ENCODE measurements around the gene TAMALIN.
"Not testable (repeated sequence)": the region's sequence is repeated elsewhere in the genome, so short reads cannot be mapped to it uniquely, and the experiment has no call there.

Gene TAMALIN

DNA sequence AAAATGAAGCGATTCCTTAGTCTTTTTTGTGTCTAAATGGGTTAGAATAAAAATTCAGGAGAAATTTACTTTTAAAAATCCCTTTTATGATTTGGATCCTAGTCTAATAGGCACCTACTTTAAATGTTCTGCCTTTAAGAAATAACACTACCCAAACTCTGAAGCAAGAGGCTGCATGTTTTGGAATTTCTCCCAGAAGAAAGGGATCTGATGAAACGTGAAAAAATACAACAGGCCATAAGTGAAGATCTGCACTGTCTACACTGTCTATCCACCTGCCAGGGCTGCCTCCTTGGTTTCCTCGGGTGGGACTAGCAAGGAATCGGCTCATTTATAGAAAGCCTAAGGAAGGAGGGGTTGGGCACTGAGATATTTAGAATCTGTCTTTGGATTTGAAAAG, 33.2 kb upstream of the TAMALIN start:
- ATAC-seq (ENCODE audit: low read depth) (no peak), DNase-seq (ENCODE audit: low spot score in 2 of 2) (no peak)
- Mint-ChIP-seq H3K4me1 (peaks cover 34% of the 10 kb centered on the region), H3K9me3 (no peaks in the 10 kb centered on the region), H3K4me3 (no peak overlapping the region), H3K27ac (no peak overlapping the region), H3K36me3 (peaks cover 7% of the 10 kb centered on the region), H3K27me3 (peaks cover 2% of the 10 kb centered on the region)

DNA sequence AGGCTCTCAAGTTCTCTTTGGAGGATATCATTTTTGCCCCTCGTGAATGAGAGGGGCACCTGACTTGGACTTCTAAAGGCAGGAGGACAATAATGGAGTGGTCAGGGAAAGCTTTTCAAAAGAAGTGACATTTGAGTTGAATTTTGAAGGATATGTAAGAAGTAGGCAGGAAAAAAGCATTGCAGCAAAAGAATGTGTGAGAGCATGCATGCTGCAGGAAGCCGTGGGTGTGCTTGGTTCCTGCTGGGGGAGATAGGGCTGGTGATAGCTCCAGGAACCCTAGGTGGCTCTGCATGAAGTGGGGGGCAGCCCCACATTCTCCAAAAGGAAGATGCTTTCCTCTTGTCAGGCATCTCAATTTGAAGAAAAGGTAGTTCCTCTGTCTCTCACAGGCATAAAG, 32.1 kb upstream of the TAMALIN start:
- H3K36me3 Mint-ChIP-seq = peaks cover 5% of the 10 kb centered on the region

DNA sequence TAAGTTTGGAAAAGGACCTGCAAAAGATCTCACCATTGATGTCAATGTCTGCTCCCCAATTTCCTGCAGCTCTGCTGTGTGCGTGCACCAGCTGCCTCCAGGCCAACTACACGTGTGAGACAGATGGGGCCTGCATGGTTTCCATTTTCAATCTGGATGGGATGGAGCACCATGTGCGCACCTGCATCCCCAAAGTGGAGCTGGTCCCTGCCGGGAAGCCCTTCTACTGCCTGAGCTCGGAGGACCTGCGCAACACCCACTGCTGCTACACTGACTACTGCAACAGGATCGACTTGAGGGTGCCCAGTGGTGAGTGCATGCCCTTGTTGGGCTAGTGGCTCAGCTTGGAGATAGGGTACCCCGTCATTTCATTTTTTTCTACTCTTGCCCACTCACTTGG, 31.6 kb upstream of the TAMALIN start:
- Mint-ChIP-seq H3K9me3 (no peaks in the 10 kb centered on the region), H3K4me3 (no peak overlapping the region), H3K27ac (no peak overlapping the region), H3K4me1 (peaks cover 35% of the 10 kb centered on the region), H3K27me3 (no peaks in the 10 kb centered on the region), H3K36me3 (peaks cover 5% of the 10 kb centered on the region)
- no peak for ATAC-seq (ENCODE audit: low read depth)
- no peak for DNase-seq (ENCODE audit: low spot score in 2 of 2)

More for the DNA sequence above, 32.1 kb upstream of the TAMALIN start:
- no peak overlapping the region for H3K4me3 Mint-ChIP-seq
- peaks cover 35% of the 10 kb centered on the region for H3K4me1 Mint-ChIP-seq
- DNase-seq (ENCODE audit: low spot score in 2 of 2) = no peak
- no peak overlapping the region for H3K27ac Mint-ChIP-seq
- ATAC-seq (ENCODE audit: low read depth) = no peak
- peaks cover 2% of the 10 kb centered on the region for H3K27me3 Mint-ChIP-seq
- H3K9me3 Mint-ChIP-seq = no peaks in the 10 kb centered on the region

DNA sequence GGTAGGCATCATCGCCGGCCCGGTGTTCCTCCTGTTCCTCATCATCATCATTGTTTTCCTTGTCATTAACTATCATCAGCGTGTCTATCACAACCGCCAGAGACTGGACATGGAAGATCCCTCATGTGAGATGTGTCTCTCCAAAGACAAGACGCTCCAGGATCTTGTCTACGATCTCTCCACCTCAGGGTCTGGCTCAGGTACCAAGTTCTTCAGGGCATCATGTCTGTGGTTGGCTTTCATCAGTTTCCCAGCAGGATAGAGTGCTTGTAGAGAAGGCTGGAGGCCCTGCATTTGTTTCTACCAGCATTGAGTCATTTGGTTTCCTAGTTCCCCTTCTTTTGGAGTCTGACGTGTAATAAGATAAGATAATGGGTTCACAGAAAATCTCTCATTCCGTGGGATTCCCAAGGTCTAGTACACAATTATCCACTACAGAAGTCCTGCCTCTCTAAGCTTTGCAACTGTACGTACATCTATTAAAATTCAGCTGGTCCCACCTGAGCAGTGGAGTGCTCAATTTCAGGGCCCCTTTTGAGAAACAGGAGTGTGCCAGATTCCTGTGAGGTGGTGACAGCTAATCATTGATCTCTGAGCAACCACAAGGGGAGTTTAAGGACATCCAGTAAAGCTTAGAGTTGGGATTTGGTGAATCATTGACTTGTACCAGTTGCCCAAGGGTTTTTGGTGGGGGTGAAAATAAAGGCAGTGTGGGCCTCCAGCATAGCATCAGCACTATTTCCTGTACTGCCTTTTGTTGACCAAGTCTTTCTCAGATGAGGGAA, 30.2 kb upstream of the TAMALIN start:
- no peak overlapping the region for H3K4me3 Mint-ChIP-seq

DNA sequence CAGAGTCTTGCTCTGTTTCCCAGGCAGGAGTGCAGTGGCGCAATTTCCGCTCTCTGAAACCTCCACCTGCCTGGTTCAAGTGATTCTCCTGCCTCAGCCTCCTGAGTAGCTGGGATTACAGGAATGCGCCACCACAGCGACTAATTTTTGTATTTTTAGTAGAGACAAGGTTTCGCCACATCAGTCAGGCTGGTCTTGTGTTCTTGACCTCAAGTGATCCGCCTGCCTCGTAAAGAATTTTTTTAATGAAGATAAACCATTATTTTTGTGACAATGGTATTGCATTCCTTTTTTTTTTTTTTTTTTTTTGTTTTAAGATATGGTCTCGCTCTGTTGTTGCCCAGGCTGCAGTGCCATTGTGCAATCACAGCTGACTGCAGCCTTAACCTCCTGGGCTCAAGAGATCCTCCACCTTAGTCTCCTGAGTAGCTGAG, 29.4 kb upstream of the TAMALIN start:
- no peaks in the 10 kb centered on the region for H3K27me3 Mint-ChIP-seq
- no peak for DNase-seq (ENCODE audit: low spot score in 2 of 2)
- H3K4me3 Mint-ChIP-seq = no peak overlapping the region
- H3K27ac Mint-ChIP-seq = no peak overlapping the region
- no peaks in the 10 kb centered on the region for H3K9me3 Mint-ChIP-seq
- ATAC-seq (ENCODE audit: low read depth) = no peak
- H3K36me3 Mint-ChIP-seq = peaks cover 5% of the 10 kb centered on the region
- H3K4me1 Mint-ChIP-seq = peaks cover 29% of the 10 kb centered on the region

More for the DNA sequence above, 30.2 kb upstream of the TAMALIN start:
- ATAC-seq (ENCODE audit: low read depth) = no peak
- Mint-ChIP-seq H3K36me3 (peaks cover 5% of the 10 kb centered on the region), H3K9me3 (no peaks in the 10 kb centered on the region), H3K27ac (no peak overlapping the region), H3K4me1 (peaks cover 35% of the 10 kb centered on the region), H3K27me3 (no peaks in the 10 kb centered on the region)
- DNase-seq (ENCODE audit: low spot score in 2 of 2) = no peak

DNA sequence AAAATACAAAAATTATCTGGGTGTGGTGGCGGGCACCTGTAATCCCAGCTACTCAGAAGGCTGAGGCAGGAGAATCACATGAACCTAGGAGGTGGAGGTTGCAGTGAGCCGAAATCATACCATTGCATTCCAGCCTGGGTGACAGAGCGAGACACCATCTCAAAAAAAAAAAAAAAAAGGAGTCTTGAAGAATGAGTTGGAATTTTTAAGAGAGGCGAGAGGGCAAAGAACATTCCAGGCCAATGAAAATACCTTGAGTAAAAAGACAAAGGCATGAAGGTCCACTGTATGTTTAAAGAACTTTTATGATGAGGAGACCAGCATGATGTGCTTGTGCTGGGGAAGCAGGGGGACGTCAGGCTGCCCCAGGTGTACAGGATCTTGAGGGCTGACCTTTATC, 27.4 kb upstream of the TAMALIN start:
- not testable (repeated sequence) for ATAC-seq (ENCODE audit: low read depth); H3K27ac Mint-ChIP-seq; H3K9me3 Mint-ChIP-seq

DNA sequence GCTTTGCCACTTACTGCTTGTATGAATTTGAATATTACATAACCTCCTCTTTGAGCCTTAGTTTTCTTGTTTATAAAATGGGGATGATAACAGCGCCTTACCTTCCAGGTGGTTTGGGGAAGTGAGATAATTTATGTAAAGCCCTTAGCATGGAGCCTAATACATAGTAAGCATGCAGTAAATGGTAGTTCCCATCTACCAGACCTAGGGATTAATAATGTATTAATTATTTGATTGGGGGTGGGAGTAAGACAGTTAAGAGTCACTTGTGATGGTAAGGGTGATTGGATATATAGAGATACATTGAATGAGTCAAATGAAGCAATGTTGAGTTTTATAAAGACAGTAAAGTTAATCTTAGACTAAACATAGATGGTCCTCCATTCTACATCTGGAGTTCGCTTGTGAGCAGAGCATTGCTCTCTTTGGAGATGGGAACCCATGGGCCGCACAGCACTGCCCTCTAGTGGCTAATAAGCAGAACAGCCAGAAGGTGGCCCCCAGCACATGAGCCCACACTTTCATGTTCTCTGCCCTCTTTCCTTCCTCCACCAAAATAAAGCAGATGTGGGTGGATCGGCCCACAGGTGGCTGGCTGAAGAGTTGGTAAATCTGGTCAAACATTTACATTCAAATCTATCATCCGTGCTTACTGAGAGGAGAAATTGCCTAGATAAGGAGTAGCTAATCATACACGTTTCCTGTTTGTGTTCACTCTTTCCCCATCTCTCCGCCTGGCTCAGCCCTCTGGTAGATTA, 26.5 kb upstream of the TAMALIN start:
- peaks cover 14% of the 10 kb centered on the region for H3K4me1 Mint-ChIP-seq
- ATAC-seq (ENCODE audit: low read depth) = peak; percentile 97
- H3K27ac Mint-ChIP-seq = no peak overlapping the region
- no peaks in the 10 kb centered on the region for H3K9me3 Mint-ChIP-seq
- DNase-seq (ENCODE audit: low spot score in 2 of 2) = peak; percentile 61 to 67
- peaks cover 6% of the 10 kb centered on the region for H3K36me3 Mint-ChIP-seq
- no peak overlapping the region for H3K4me3 Mint-ChIP-seq
- H3K27me3 Mint-ChIP-seq = no peaks in the 10 kb centered on the region

More for the DNA sequence above, 27.4 kb upstream of the TAMALIN start:
- H3K36me3 Mint-ChIP-seq; DNase-seq (ENCODE audit: low spot score in 2 of 2); H3K27me3 Mint-ChIP-seq; H3K4me3 Mint-ChIP-seq: not testable (repeated sequence)
- peaks cover 18% of the 10 kb centered on the region for H3K4me1 Mint-ChIP-seq

DNA sequence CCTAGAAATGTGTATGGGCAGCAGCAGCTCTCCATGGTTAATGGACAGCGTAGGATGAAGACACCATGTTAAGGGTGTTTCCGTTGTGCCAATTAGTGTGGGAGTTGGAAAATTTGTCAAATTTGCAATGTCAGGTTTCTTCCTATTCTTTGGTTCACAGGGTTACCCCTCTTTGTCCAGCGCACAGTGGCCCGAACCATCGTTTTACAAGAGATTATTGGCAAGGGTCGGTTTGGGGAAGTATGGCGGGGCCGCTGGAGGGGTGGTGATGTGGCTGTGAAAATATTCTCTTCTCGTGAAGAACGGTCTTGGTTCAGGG, 26.0 kb upstream of the TAMALIN start:
- ATAC-seq (ENCODE audit: low read depth) = no peak
- Mint-ChIP-seq H3K4me1 (peaks cover 12% of the 10 kb centered on the region), H3K27ac (no peak overlapping the region), H3K36me3 (peaks cover 5% of the 10 kb centered on the region), H3K9me3 (no peaks in the 10 kb centered on the region), H3K4me3 (no peak overlapping the region), H3K27me3 (no peaks in the 10 kb centered on the region)
- DNase-seq (ENCODE audit: low spot score in 2 of 2) = no peak

DNA sequence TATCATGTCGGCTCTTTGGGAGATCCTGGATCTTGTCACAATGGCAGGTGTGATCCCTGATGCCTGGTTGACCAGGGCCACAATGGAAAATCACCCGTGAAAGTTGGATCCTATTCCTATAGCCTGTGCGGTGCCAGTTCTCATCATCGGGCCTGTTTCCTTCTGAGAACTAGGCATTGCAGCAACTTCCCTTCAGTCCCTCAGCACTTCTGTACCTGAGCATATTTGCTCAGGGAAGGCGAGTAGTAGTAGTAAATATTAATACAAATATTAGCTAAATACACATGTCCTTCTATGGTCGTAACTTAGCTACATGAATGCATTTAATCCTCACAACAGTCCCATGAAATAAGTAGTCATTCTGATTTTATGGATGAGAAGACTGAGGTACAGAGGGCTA, 22.1 kb upstream of the TAMALIN start:
- DNase-seq (ENCODE audit: low spot score in 2 of 2) = no peak
- Mint-ChIP-seq H3K4me1 (peaks cover 10% of the 10 kb centered on the region), H3K36me3 (peaks cover 6% of the 10 kb centered on the region), H3K27me3 (no peaks in the 10 kb centered on the region), H3K9me3 (no peaks in the 10 kb centered on the region), H3K4me3 (no peak overlapping the region), H3K27ac (no peak overlapping the region)
- ATAC-seq (ENCODE audit: low read depth) = no peak

DNA sequence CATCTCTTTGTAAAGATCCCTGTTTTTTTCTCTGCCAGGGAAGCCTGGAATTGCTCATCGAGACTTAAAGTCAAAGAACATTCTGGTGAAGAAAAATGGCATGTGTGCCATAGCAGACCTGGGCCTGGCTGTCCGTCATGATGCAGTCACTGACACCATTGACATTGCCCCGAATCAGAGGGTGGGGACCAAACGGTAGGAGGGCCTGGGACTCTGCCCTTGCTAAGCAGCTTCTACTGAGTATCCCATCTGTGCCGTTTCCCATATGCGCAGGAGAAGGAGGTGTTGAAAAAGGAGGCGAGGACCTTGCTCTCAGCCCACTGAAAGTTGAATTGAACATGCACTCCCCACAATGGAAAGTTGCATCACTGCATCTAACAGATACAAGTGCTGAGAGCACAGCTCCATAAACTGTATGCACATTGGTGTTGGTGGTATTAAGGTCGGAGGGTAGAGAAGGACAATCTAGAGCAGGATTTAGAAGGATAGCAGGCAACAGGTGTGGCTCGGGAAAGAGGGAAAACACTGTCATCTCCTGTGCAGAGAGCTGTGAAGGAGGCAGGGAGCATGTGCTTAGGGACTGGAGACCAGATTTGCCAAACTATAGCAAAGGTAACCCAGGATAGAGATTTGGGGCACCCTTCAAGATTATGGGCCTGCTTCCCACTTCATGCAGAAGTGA, 21.5 kb upstream of the TAMALIN start:
- no peak for ATAC-seq (ENCODE audit: low read depth)
- no peak overlapping the region for H3K4me3 Mint-ChIP-seq
- no peak overlapping the region for H3K27ac Mint-ChIP-seq
- peaks cover 6% of the 10 kb centered on the region for H3K4me1 Mint-ChIP-seq
- H3K9me3 Mint-ChIP-seq = no peaks in the 10 kb centered on the region
- no peak for DNase-seq (ENCODE audit: low spot score in 2 of 2)
- H3K27me3 Mint-ChIP-seq = no peaks in the 10 kb centered on the region
- H3K36me3 Mint-ChIP-seq = peaks cover 6% of the 10 kb centered on the region

DNA sequence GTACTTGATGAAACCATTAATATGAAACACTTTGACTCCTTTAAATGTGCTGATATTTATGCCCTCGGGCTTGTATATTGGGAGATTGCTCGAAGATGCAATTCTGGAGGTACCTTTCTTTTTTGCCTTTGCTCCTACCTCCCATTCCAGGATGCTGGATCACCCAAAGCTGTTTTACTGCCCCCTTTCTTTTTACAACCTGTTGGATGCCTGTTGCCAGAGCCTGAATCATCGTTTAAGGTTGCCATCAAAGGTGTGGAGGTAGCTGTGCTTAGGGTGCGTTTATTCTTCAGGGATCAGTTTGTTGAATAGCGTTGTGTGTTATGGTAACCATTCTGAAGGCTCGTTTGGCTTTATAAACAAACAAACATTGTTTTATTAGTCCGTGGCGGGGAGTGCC, 19.9 kb upstream of the TAMALIN start:
- DNase-seq (ENCODE audit: low spot score in 2 of 2) = no peak
- no peak for ATAC-seq (ENCODE audit: low read depth)
- Mint-ChIP-seq H3K4me1 (no peaks in the 10 kb centered on the region), H3K9me3 (no peaks in the 10 kb centered on the region), H3K27ac (no peak overlapping the region), H3K27me3 (no peaks in the 10 kb centered on the region), H3K36me3 (peaks cover 6% of the 10 kb centered on the region), H3K4me3 (no peak overlapping the region)

DNA sequence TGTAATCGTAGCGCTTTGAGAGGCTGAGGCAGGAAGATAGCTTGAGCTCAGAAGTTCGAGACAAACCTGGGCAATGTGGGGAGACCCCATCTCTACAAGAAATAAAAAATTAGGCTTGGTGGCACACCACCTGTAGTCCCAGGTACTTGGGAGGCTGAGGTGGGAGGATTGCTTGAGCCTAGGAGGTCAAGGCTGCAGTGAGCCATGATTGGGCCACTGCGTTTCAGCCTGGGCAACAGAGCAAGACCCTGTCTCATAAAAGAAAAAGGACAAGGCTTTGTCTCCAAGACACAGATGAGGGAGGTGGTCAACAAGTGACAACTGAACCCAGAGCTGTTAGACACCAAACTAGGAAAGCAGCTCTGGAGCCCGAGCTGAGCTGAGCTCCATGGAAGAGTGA, 14.5 kb upstream of the TAMALIN start:
- Mint-ChIP-seq H3K9me3 (no peaks in the 10 kb centered on the region), H3K36me3 (no peaks in the 10 kb centered on the region), H3K4me3 (no peak overlapping the region), H3K27me3 (no peaks in the 10 kb centered on the region), H3K27ac (no peak overlapping the region), H3K4me1 (peaks cover 2% of the 10 kb centered on the region)
- DNase-seq (ENCODE audit: low spot score in 2 of 2) (no peak), ATAC-seq (ENCODE audit: low read depth) (no peak)

DNA sequence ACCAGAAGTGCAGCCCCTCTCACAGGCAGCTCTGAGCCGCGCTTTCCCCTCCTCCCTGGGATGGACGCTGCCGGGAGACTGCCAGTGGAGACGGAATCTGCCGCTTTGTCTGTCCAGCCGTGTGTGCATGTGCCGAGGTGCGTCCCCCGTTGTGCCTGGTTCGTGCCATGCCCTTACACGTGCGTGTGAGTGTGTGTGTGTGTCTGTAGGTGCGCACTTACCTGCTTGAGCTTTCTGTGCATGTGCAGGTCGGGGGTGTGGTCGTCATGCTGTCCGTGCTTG, 12.3 kb upstream of the TAMALIN start:
- Mint-ChIP-seq H3K27me3 (no peaks in the 10 kb centered on the region), H3K36me3 (peaks cover 2% of the 10 kb centered on the region), H3K4me1 (peaks cover 2% of the 10 kb centered on the region), H3K27ac (no peak overlapping the region), H3K4me3 (no peak overlapping the region), H3K9me3 (no peaks in the 10 kb centered on the region)
- ATAC-seq (ENCODE audit: low read depth) (no peak), DNase-seq (ENCODE audit: low spot score in 2 of 2) (no peak)

DNA sequence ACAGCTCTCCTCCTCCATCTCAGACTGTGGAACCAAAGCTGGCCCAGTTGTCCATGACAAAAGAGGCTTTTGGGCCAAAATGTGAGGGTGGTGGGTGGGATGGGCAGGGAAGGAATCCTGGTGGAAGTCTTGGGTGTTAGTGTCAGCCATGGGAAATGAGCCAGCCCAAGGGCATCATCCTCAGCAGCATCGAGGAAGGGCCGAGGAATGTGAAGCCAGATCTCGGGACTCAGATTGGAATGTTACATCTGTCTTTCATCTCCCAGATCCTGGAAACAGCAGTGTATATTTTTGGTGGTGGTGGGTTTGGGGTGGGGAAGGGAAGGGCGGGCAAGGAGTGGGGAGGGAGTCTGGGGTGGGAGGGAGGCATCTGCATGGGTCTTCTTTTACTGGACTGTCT, 11.8 kb upstream of the TAMALIN start:
- no peak for ATAC-seq (ENCODE audit: low read depth)
- peaks cover 2% of the 10 kb centered on the region for H3K4me1 Mint-ChIP-seq
- H3K27me3 Mint-ChIP-seq = no peaks in the 10 kb centered on the region

More for the DNA sequence above, 11.8 kb upstream of the TAMALIN start:
- H3K27ac Mint-ChIP-seq = no peak overlapping the region
- H3K4me3 Mint-ChIP-seq = no peak overlapping the region
- no peaks in the 10 kb centered on the region for H3K9me3 Mint-ChIP-seq
- DNase-seq (ENCODE audit: low spot score in 2 of 2) = no peak
- peaks cover 3% of the 10 kb centered on the region for H3K36me3 Mint-ChIP-seq

All from memory B cell (primary cell).